ENCODE data around the gene CSGALNACT2. TPM values are rescaled to one million over a fixed set of nuclear protein-coding genes. Genes with fewer than 3 reads are reported as not detected.
"Not testable (repeated sequence)": the region's sequence is repeated elsewhere in the genome, so short reads cannot be mapped to it uniquely, and the experiment has no call there.

CSGALNACT2 gene
- total RNA-seq, 1 experiment from 2014 or later, result 4.1 TPM

GRCh38 chr10:43145311-43145710 lies 7.1 kb downstream of the CSGALNACT2 start:
- no peak for DNase-seq (ENCODE audit: low read depth)

- DNase-seq (ENCODE audit: low read depth), result not testable (repeated sequence)
These were observed 7.7 kb downstream of the CSGALNACT2 start for GRCh38 chr10:43145936-43146335.

DNA sequence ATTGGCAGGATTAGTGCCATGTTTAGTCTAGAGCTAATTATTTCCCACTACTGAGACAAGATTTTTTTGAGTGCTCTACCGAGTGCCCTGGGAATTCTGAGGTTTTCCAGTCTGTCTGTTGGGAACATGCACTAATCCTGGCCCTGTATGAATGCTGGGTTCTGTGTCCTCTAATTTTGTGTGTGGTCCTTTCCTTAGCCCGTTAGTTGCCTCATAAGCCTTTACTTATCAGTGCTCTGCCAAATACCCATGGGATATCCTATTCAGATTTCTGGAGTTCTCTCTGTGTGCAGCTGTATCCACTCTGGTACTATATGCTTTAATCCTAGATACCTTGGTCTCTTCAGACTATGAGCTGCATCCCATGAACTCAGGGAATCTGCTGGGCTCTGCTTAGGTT lies 13.1 kb downstream of the CSGALNACT2 start:
- DNase-seq (ENCODE audit: low read depth), result no peak

DNA sequence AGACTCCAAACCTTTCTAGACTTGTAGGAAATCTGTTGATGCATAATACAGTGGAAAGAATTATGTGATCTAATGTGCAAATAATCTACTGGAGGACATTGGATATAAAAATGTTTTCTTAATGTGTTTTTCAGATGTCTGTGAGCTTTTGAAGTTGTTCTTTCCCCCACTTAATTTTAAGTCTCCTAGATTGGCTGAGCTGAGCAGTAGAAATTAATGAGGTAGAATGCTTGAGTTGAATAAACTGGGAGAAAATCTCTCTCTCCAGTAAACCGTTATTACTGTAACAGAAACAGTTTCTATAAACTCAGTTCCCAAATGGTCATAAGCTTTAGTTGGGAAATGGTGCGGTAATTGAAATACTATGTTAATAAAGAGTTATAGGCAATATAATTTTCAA lies 15.7 kb downstream of the CSGALNACT2 start:
- DNase-seq (ENCODE audit: low read depth), result no peak

DNA sequence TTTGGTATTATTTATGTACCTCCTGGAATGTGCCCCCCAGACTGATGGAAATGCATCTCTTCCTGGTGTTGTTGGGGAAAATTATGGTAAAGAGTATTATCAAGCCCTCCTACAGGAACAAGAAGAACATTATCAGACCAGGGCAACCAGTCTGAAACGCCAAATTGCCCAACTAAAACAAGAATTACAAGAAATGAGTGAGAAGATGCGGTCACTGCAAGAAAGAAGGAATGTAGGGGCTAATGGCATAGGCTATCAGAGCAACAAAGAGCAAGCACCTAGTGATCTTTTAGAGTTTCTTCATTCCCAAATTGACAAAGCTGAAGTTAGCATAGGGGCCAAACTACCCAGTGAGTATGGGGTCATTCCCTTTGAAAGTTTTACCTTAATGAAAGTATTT lies 17.0 kb downstream of the CSGALNACT2 start:
- no peak for DNase-seq (ENCODE audit: low read depth)

DNA sequence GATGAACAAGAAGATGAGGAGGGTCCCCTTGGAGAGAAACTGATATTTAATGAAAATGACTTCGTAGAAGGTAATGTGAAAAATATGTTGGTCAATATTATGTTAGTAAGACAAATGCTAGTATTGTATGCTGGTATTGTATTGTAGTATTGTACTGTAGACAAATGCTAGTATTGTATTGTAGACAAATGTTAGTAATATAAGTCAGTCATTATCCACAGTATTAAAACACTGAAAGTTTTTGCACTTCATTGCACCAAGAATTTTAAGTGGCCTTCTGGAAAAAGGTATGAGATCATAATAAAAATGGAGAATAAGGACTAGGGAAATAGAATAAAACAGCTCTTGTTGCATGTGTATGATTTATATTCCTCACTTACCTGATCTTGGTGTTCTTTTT lies 17.5 kb downstream of the CSGALNACT2 start:
- DNase-seq (ENCODE audit: low read depth), result no peak

DNA sequence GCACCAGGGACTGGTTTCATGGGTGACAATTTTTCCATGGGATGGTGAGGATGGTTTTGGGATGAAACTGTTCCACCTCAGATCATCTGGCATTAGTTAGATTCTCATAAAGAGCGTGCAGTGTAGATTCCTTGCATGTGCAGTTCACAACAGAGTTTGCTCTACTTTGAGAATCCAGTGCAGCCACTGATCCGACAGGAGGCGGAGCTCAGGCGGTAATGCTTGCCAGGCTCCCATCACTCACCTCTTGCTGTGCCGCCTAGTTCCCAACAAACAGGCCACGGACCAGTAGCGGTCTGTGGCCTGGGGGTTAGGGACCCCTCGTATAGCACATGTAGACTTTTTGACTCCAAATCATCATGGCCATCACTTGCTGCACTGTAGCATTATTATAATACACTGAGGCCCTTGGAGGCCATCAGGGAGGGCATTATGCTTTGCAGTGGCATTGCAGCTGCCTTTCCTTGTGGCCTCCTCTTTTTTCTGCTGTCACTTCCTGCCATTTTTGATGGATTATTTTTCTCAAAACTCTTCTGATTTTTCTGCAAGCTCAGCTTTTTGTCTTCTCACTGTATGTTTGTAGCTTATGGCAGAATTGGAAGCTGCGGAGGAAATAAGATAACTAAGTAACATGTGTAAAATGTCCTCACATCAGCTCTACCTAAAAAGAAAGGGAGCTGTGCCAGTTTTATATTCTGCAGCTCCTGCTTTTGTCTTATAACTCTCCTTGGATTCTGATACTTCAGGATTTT lies 18.5 kb downstream of the CSGALNACT2 start:
- no peak for DNase-seq (ENCODE audit: low read depth)

DNA sequence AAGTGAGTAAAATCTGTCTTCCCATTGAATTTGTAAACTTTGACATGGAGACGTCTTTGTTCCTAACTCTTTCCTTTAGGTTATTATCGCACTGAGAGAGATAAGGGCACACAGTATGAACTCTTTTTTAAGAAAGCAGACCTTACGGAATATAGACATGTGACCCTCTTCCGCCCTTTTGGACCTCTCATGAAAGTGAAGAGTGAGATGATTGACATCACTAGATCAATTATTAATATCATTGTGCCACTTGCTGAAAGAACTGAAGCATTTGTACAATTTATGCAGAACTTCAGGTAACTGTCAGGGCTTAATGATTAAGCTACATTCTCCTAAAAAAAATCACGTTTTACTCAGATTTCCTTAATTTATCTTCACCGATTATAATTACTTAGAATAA lies 20.4 kb downstream of the CSGALNACT2 start:
- no peak for DNase-seq (ENCODE audit: low read depth)

DNA sequence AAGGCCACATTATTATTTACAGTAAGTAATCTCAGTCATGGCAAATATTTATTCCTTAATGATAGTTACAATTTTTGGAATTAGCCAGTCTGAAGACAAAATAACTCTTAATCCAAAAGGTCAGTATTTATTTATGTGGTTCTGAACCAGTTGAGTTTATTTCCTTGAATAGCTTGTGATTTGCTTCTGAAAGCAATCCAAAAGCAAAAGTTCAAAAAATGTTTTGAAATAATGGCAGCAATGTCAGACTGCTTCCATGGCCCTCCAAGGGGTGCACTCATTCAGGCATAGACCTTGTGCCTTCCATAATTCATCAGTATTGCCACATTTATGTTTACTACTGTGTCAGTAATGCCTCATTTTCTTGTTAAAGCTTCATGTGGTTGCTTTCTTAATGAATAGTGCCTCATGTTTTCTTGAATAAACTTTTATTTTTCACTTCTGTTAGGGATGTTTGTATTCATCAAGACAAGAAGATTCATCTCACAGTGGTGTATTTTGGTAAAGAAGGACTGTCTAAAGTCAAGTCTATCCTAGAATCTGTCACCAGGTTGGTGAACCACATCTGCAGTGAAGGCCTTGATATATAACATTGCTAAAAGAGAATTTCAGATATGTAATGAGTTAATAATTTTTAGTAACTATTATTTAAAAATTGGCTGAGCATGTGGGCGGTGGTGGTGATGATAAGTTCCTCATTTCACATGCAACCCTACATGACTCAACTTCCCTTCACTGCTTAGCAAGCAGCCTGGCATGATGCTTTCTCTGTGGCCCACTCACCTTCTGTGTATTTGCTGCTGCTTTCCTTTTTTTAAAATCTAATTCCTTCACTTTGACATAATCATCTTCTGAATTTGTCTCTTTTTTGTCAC lies 22.0 kb downstream of the CSGALNACT2 start:
- peak; percentile 39 for DNase-seq (ENCODE audit: low read depth)

GRCh38 chr10:43160921-43161255 lies 22.6 kb downstream of the CSGALNACT2 start:
- DNase-seq (ENCODE audit: low read depth), result no peak

GRCh38 chr10:43162604-43163003 lies 24.4 kb downstream of the CSGALNACT2 start:
- DNase-seq (ENCODE audit: low read depth), result no peak

DNA sequence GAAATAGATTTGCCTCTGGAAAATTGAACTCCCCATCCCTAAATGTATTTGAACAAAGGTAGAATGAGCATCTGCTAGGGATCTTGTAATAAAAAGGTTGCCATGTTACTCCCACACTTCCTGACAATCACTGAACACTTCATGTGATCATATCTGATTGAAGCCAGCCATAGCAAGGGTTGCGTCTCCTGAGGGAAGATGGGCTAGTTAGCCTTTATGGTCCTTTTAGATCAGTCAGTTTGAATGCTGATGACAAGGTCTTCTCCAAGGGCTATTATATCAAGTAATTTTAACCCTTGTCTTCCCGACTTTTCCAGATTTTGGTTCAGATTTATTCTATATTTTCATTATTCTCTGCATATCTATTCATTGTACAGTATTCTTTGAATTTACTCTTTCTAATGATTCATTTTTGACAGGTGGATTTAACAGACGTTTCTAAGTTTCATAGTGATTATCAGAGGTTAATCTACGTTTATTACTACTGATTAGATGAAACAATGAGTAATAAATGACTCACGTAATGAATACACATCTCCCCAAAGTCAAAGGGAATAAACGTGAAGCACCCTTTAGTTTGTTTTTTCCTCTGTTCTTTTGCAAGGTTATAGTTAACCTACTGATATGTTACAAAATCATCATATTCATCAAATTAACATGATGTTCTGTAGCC lies 28.1 kb downstream of the CSGALNACT2 start:
- no peak for DNase-seq (ENCODE audit: low read depth)

DNA sequence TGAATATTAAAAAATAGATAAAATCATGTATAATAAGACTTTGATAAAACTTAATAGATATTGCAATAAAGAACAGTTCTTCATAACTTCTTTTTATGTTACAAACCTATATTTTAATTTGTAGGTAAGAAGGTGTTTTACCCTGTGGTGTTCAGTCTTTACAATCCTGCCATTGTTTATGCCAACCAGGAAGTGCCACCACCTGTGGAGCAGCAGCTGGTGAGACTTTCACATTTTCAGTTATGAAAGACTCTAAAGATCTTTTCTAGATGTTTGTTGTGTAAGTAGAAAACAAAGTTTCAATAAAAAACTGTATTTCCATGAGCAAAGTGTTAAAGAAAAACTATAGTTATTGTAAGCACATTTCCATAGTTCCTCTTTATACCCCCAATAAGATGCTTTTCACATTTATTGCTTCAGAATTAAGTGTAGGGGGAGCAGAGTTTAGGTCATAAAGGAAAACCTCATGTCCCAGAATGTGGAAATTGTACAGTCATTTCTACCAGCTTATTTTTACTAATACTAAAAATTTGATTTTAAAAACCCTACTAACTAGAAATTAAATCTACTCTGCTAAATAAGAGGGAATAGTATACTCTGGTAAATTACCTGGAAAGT lies 28.7 kb downstream of the CSGALNACT2 start:
- no peak for DNase-seq (ENCODE audit: low read depth)

DNA sequence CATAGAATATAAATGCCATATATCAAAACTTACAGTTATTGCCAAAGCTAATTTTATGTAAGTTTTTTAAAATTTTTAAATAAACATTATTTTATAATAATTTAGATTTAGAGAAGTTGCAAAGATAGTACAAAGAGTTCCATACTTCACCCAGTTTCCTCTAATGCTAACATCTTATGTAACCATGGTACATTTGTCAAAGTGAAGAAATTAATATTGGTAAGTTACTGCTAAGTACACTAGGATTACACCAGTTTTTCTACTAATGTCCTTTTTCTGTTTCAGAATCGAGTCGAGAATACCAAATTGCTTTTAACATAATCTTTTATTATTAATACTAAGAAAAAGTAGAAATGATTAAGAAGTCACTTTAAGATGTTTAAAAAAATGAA lies 29.2 kb downstream of the CSGALNACT2 start:
- DNase-seq (ENCODE audit: low read depth), result no peak

DNA sequence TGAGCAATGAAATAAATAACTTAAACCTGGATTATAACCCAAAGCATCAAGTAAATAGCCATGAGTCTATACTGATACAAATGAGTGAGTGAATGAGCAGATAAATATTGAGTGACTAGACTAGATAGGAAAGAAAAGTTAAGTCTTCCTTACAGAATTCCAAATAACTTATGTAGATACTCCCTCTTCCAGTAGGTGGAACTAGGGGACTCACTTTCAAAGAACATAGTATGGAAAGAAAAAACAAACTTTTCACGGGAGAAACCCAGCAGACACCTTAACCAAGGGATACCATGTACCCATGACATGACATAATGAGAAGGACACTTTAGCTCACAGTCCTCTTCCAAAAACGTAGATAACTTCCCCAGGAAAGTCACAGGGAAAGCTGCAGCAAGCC lies 32.2 kb downstream of the CSGALNACT2 start:
- DNase-seq (ENCODE audit: low read depth), result no peak

DNA sequence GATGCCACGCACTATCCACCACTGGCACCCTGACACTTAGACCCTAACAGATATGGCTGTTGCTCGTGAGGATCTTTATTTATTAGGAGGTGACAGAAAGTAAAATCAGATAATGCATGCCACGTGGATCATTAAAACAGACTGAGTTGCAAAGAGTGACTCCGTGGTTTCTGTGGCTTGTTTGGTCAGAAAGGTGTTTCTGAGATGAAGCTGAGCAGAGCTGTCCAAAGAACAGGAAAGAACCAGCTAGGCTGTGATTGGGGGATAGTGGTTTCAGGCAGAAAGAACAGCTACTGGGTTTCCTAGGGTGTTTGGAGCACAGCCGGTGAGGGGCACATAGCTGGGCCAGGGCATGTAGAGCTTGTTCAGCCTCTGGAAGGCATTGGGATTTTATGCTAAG lies 34.4 kb downstream of the CSGALNACT2 start:
- no peak for DNase-seq (ENCODE audit: low read depth)

- no peak for DNase-seq (ENCODE audit: low read depth)
These were observed 34.9 kb downstream of the CSGALNACT2 start for GRCh38 chr10:43173120-43173519.

GRCh38 chr10:43174969-43175368 lies 36.7 kb downstream of the CSGALNACT2 start:
- DNase-seq (ENCODE audit: low read depth), result no peak

GRCh38 chr10:43176271-43176670 lies 38.0 kb downstream of the CSGALNACT2 start:
- no peak for DNase-seq (ENCODE audit: low read depth)

DNA sequence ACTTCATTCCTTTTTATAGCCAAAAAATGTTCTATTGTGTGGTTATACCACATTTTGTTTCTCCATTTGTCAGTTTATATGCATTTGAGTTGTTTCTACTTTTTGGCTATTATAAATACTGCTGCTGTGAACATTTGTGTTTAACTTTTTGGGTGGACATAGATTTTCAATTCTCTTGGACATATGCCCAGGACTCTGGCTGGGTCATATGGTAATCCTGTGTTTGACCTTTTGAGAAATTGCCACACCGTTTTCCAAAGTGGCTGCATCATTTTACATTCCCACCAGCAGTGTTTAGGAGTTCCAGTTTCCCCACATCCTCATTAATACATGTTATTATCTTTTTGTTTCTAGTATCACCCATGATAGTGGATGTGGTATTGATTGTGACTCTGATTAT lies 39.4 kb downstream of the CSGALNACT2 start:
- no peak for DNase-seq (ENCODE audit: low read depth)

- no peak for DNase-seq (ENCODE audit: low read depth)
These were observed 42.9 kb downstream of the CSGALNACT2 start for GRCh38 chr10:43181146-43181545.

DNA sequence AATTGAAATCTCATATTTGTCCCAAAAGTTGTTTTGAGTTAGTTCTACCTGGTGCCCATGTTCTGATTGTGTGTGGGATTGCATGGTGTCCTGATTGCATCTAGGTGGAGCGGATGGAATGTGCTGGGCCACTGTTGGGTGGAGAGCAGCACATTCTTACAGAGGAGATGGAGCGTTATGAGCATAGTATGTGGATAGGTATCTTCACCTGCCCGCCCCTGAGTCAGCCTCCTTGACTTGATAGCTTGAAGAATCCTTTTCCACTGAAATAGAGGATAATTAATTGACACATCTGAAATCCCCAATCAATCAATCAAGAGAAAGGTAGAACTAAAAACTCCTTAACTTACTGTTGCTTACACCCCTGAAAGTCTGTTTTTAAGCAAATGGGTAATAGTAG lies 45.5 kb downstream of the CSGALNACT2 start:
- DNase-seq (ENCODE audit: low read depth), result not testable (repeated sequence)

Data from Daoy (cell line).